ENCODE measurements around the gene STIL.

GRCh38 chr1:47323599-47324031 lies 9.7 kb upstream of the STIL start:
- TF ChIP-seq CTCF (IDR thresholded peaks at IDR 0.05) (no peak), POLR2A (IDR thresholded peaks at IDR 0.05) (no peak)
